Thyroid gland (tissue), 4 donors: ENCODE data around the gene EEFSEC. TPM values are rescaled to one million over a fixed set of nuclear protein-coding genes. Genes with fewer than 3 reads are reported as not detected.

Source experiments
- DNase-seq, 2 donors: peaks; one replicate each; pipeline ENCODE4 v3.0.0-alpha.2; 2019
- H3K27ac ChIP-seq, 3 donors: fragments of 200-600 bp; sonication (generic); 1 replicate in 2 of 3; 2 replicates in 1 of 3; pipeline ENCODE4 v1.5.1; 2016 to 2019; ENCODE audit warnings: mild to moderate bottlenecking in 1 of 3, moderate library complexity in 1 of 3
- H3K27me3 ChIP-seq: fragments of 200-600 bp; sonication (generic); one replicate; pipeline ENCODE4 v1.5.1; 2019
- H3K36me3 ChIP-seq, 2 donors: fragments of 200-600 bp; sonication (generic); one replicate each; pipeline ENCODE4 v1.5.1; 2016 to 2019
- H3K4me1 ChIP-seq, 2 donors: fragments of 200-600 bp; sonication (generic); one replicate each; pipeline ENCODE4 v1.5.1; 2017 to 2019
- H3K4me3 ChIP-seq, 3 donors: fragments of 200-600 bp; sonication (generic); replicated peaks in 1 of 3; 1 replicate in 2 of 3; 2 replicates in 1 of 3; pipeline ENCODE4 v1.5.1; 2016; ENCODE audit warnings: mild to moderate bottlenecking in 1 of 3
- H3K9me3 ChIP-seq: fragments of 200-600 bp; sonication (generic); one replicate; pipeline ENCODE4 v1.5.1; 2017
- CTCF ChIP-seq, 6 experiments: fragments of 200-600 bp in 3 of 6; fragments of 450-650 bp in 3 of 6; sonication (generic) in 3 of 6; IDR thresholded peaks; one replicate each; pipeline ENCODE4 v1.5.1; 2016 to 2019; ENCODE audit warnings: antibody characterized with exemption in 6 of 6, mild to moderate bottlenecking in 2 of 6, inconsistent platforms in 1 of 6, moderate library complexity in 1 of 6
- POLR2A ChIP-seq, 2 donors: fragments of 450-650 bp; IDR thresholded peaks; one replicate each; pipeline ENCODE4 v1.6.1; 2017; ENCODE audit warnings: antibody characterized with exemption in 2 of 2, mild to moderate bottlenecking in 2 of 2, moderate library complexity in 1 of 2
- WGBS, 2 donors: methylation state at CpG; one replicate each; pipeline ENCODE4 v1.1.5; 2017; 5-methylcytosine and 5-hydroxymethylcytosine counted together
- intact Hi-C: fragments of 100-400 bp; cut with DNase I; formaldehyde crosslinking; loops from one replicate; pipeline ENCODE4 v1.15.1; 2023
- total RNA-seq, 4 donors: library from RNA; depleted of rRNA; stranded (reverse); fragments of >200 nt; gene quantifications; one replicate each; pipeline ENCODE4 v1.2.3, GENCODE V29; 2016

EEFSEC gene
- total RNA-seq, 4 donors from 2014 or later = 13.3 to 26.6 (median 21.7) TPM

GRCh38 chr3:128334766-128335165 is 181.5 kb downstream of the EEFSEC start:
- H3K4me1 ChIP-seq = no peaks in the 10 kb centered on the region
- intact Hi-C loops = no loop called here
- no peak overlapping the region for H3K27ac ChIP-seq
- H3K36me3 ChIP-seq = no peaks in the 10 kb centered on the region
- TF ChIP-seq CTCF (IDR thresholded peaks at IDR 0.05) (no peak), POLR2A (IDR thresholded peaks at IDR 0.05) (no peak)
- DNase-seq = no peak
- H3K4me3 ChIP-seq = no peak overlapping the region
- H3K9me3 ChIP-seq = no peaks in the 10 kb centered on the region
- 97% methylated on average over 3 of the region's 3 CpGs for WGBS, 2 donors
- H3K27me3 ChIP-seq = no peaks in the 10 kb centered on the region

GRCh38 chr3:128335621-128336296 is 182.5 kb downstream of the EEFSEC start:
- no peak for DNase-seq
- no peak overlapping the region for H3K27ac ChIP-seq
- TF ChIP-seq CTCF (IDR thresholded peaks at IDR 0.05) = no peak
- no peak for TF ChIP-seq POLR2A (IDR thresholded peaks at IDR 0.05)
- H3K9me3 ChIP-seq = no peaks in the 10 kb centered on the region
- H3K4me3 ChIP-seq = no peak overlapping the region
- no peaks in the 10 kb centered on the region for H3K27me3 ChIP-seq
- H3K4me1 ChIP-seq = no peaks in the 10 kb centered on the region
- H3K36me3 ChIP-seq = no peaks in the 10 kb centered on the region
- intact Hi-C loops = no loop called here
- WGBS, 2 donors = 62 to 75% methylated on average over 5 of the region's 5 CpGs

GRCh38 chr3:128336337-128337156 is 183.3 kb downstream of the EEFSEC start:
- intact Hi-C loops = no loop called here
- no peaks in the 10 kb centered on the region for H3K9me3 ChIP-seq
- H3K36me3 ChIP-seq = no peaks in the 10 kb centered on the region
- no peak overlapping the region for H3K4me3 ChIP-seq
- H3K27ac ChIP-seq = no peak overlapping the region
- H3K4me1 ChIP-seq = no peaks in the 10 kb centered on the region
- 94 to 96% methylated on average over 14 of the region's 14 CpGs for WGBS, 2 donors
- H3K27me3 ChIP-seq = no peaks in the 10 kb centered on the region
- DNase-seq = no peak
- TF ChIP-seq CTCF (IDR thresholded peaks at IDR 0.05) (no peak), POLR2A (IDR thresholded peaks at IDR 0.05) (no peak)

GRCh38 chr3:128337305-128337704 is 184.0 kb downstream of the EEFSEC start:
- Histone ChIP-seq H3K27me3 (no peaks in the 10 kb centered on the region), H3K4me1 (no peaks in the 10 kb centered on the region), H3K27ac (no peak overlapping the region), H3K9me3 (no peaks in the 10 kb centered on the region), H3K36me3 (peaks cover 0 to 6% of the 10 kb centered on the region in 2 donors), H3K4me3 (no peak overlapping the region)
- TF ChIP-seq CTCF (IDR thresholded peaks at IDR 0.05) = no peak
- TF ChIP-seq POLR2A (IDR thresholded peaks at IDR 0.05) = no peak
- 80% methylated on average over 10 of the region's 10 CpGs for WGBS, 2 donors
- intact Hi-C loops = no loop called here
- no peak for DNase-seq
